GM12874 (cell line): ENCODE data around the gene RIOK1.

ENCODE experiments used
- CTCF ChIP-seq: IDR thresholded peaks from 2 replicates; pipeline ENCODE4 v1.5.1; 2011; ENCODE audit warnings: low read depth, mild to moderate bottlenecking, control low read depth, low read length, moderate library complexity; ENCODE audit not compliant: insufficient read depth

The RIOK1 gene

GRCh38 chr6:7413151-7413823 is 23.7 kb downstream of the RIOK1 start:
- no peak for TF ChIP-seq CTCF

- no peak for TF ChIP-seq CTCF
These were observed 25.2 kb downstream of the RIOK1 start for GRCh38 chr6:7414811-7415210.

- no peak for TF ChIP-seq CTCF
These were observed 28.1 kb downstream of the RIOK1 start for GRCh38 chr6:7417684-7418083.

- no peak for TF ChIP-seq CTCF
These were observed 28.8 kb downstream of the RIOK1 start for GRCh38 chr6:7418238-7418905.

GRCh38 chr6:7419065-7419464 is 29.5 kb downstream of the RIOK1 start:
- no peak for TF ChIP-seq CTCF

- TF ChIP-seq CTCF, result no peak
These were observed 31.5 kb downstream of the RIOK1 start for GRCh38 chr6:7421066-7421465.

- TF ChIP-seq CTCF, result no peak
These were observed 34.5 kb downstream of the RIOK1 start for GRCh38 chr6:7424058-7424457.
